ENCODE results near the gene RAB8A. TPM values are rescaled to one million over a fixed set of nuclear protein-coding genes. Genes with fewer than 3 reads are reported as not detected.
A peak's percentile ranks its signal among the peaks of the same experiment; 100 is the strongest.
"Not testable (repeated sequence)": the region's sequence is repeated elsewhere in the genome, so short reads cannot be mapped to it uniquely, and the experiment has no call there.

The RAB8A gene
- total RNA-seq, 1 experiment from 2014 or later: 28.4 TPM

DNA sequence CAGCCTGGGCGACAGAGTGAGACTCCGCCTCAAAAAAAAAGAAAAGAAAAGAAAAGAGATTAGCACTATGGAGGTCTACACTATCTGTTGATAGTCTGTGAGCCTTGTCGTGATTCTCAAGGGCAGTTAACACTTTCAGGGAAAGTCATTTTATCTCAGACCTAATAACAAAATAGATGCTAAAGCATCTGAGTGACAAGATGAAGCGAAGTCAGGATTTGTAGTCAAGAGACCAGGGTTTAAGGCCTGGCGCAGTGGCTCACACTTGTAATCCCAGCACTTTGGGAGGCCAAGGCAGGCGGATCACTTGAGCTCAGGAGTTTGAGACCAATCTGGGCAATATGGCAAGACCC is 13.3 kb upstream of the RAB8A start:
- in situ Hi-C loops (cut with HindIII; ENCODE audit: low pct_unique_long_range_greater_than_20kb, low sequenced_read_pairs): no loop called here
- no peak for DNase-seq (ENCODE audit: low read depth, low spot score)

DNA sequence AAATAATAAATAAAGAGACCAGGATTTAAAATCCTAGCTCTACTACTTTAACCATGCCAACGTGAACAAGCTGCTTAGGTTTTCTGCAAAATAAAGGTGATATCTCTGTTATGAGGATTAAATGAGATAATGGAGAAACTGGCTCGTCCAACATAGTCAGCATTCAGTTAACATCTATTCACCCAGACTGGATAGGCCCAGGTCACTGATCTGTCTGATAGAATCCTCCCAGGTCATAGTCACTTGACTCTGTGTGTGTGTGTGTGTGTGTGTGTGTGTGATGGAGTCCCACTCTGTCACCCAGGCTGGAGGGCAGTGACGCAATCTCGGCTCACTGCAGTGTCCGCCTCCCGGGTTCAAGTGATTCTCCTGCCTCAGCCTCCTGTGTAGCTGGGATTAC is 12.9 kb upstream of the RAB8A start:
- in situ Hi-C loops (cut with HindIII; ENCODE audit: low pct_unique_long_range_greater_than_20kb, low sequenced_read_pairs): no loop called here
- no peak for DNase-seq (ENCODE audit: low read depth, low spot score)

DNA sequence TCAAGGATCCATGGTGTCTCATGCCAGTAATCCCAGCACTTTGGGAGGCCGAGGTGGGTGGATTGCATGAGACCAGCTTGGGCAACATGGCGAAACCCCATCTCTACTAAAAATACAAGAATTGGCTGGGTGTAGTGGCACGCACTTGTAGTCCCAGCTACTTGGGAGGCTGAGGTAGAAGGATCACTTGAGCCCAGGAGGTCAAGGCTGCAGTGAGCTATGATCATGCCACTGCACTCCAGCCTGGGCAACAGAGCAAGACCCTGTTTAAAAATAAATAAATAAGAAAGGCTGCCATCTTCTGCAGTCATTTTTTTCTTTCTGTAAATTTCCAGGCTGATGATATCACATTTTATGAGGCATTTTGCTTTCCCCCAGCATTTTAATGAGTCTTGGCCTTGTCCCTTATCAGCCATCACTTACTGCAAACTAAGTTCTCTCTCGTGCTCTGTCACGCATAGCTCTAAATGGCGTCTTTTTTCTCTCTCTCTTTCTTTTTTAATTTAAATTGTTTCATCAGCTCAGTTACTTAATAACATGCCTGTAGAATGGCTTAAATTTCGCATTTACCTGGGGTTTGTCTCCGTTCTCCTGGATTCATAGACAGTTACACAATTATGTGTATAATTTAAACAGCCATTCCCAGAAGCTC is 12.2 kb upstream of the RAB8A start:
- in situ Hi-C loops (cut with HindIII; ENCODE audit: low pct_unique_long_range_greater_than_20kb, low sequenced_read_pairs); DNase-seq (ENCODE audit: low read depth, low spot score): not testable (repeated sequence)

DNA sequence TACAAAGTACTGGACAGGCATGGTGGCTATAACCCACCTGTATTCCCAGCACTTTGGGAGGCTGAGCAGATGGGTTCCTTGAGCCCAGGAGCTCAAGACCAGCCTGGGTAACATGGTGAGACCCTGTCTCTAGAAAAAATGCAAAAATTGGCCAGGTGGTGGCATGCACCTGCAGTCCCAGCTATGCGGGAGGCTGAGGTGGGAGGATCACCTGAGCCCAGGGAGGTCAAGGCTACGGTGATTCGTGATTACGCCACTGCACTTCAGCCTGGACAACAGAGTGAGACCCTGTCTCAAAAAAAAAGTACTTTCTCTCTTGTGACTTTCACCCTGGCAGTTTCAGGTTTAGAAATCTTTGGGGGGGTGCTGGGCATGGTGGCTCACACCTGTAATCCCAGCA is 11.2 kb upstream of the RAB8A start:
- no peak for DNase-seq (ENCODE audit: low read depth, low spot score)
- in situ Hi-C loops (cut with HindIII; ENCODE audit: low pct_unique_long_range_greater_than_20kb, low sequenced_read_pairs): no loop called here

DNA sequence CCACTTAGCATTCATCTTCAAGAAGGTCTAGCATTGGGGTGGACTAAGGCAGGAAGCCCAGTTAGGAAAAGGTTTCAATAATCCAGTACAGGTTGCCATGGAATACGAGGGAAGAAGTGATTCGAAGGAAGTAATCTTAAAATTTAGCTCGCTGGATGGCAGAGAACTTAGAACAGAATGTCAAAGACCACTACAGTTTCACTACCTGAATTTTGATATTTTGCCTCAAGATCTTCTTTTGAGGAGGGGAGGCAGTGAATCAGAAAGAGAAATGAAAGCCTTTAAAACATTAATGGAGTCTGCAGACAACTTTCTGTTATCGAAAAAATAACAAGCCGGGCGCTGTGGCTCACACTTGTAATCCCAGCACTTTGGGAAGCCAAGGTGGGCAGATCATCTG is 7.0 kb upstream of the RAB8A start:
- in situ Hi-C loops (cut with HindIII; ENCODE audit: low pct_unique_long_range_greater_than_20kb, low sequenced_read_pairs): no loop called here
- DNase-seq (ENCODE audit: low read depth, low spot score): no peak

DNA sequence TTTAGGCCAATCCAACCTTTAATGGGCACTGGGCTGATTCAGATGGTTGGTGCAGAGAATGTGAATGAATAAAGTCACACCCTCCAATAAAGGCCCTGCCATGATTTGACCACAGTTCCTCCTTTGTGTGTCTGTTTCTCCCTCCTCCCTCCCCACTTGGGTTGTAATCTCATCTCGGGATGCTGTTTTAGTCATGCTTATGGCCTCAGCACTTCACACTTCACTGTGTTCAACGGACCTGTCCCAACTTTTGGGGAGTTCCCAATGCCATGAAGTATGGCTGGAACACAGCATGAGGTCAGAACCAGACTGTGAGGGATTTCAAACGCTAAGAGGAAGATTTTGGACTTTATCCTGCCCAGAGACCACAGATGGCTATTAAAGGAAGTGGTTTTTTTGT is 5.6 kb upstream of the RAB8A start:
- in situ Hi-C loops (cut with HindIII; ENCODE audit: low pct_unique_long_range_greater_than_20kb, low sequenced_read_pairs): no loop called here
- DNase-seq (ENCODE audit: low read depth, low spot score): peak; percentile 46

DNA sequence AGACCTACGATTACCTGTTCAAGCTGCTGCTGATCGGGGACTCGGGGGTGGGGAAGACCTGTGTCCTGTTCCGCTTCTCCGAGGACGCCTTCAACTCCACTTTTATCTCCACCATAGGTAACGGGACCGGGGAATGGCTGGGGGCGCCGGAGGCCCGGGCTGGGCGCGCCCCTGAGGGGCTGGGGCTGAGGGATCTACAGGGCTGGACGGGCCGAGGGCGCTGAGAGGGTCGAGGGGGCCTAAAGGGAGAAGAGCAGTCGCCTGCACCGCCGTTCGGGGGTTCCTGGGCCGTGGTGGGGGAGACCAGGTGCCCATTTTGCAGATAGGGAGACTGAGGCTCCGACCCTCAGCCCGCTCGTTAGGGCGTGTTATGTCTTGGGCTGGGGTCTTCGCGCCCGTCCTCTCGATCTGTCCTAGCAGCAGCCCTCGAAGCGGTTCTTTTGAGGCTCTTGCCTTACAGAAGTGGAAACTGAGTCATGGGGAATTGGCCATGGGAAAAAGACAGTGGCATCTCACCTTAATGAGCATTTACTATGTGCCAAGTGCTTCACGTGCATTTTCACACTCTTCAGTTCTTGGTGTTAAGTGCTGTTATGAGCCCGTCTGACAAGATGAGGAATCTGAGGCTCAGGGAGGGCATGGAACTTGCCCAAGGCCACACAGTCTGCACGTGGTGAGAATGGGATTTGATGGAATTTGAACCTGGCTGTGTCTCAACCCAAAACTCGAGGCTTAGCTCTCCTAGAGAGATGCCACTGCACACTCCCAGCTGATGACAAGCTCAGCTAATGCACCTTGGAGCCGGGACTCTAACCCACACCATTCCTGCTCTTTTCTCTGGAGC is 442 bp downstream of the RAB8A start:
- DNase-seq (ENCODE audit: low read depth, low spot score): no peak
- in situ Hi-C loops (cut with HindIII; ENCODE audit: low pct_unique_long_range_greater_than_20kb, low sequenced_read_pairs): no loop called here

DNA sequence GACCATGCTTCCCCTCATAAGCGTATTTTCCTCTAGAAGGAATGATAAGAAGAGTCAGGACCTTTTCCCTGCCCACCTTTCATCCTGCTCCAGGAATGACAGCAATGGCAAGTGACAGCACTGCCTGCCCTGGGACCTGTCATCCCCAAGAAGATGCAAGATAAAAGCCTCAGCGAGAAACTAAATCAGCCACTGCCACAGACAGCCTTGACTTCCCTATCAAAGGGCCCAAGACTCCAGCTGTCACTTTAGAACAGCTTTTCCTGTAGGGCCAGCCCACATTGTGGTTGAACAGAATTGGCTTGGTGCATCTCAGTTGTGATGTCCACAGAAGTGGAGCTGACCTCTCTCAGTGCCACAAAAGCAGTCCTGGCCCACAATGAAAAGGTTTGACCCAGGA is 1.1 kb downstream of the RAB8A start:
- in situ Hi-C loops (cut with HindIII; ENCODE audit: low pct_unique_long_range_greater_than_20kb, low sequenced_read_pairs): no loop called here

DNA sequence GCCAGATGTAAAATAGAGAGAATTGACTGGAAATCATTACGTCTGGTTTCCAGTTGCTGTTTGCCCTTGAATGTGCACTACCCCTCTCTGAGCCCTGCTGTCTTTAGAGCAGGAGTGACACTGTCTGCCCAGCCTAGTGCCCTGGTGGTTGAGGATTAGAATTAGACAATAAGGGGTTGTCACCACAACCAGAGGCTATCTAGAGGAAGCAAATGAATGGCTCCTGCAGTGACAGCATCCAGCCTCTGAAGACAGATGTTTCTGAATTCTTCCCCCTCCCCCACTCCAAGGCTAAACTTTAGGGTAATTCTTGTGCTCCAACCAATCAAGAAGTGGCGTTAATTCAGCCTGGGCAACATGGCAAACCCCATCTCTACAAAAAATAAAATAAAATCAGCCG is 2.0 kb downstream of the RAB8A start:
- no peak for DNase-seq (ENCODE audit: low read depth, low spot score)
- in situ Hi-C loops (cut with HindIII; ENCODE audit: low pct_unique_long_range_greater_than_20kb, low sequenced_read_pairs): no loop called here

More for the DNA sequence above, 1.1 kb downstream of the RAB8A start:
- no peak for DNase-seq (ENCODE audit: low read depth, low spot score)

DNA sequence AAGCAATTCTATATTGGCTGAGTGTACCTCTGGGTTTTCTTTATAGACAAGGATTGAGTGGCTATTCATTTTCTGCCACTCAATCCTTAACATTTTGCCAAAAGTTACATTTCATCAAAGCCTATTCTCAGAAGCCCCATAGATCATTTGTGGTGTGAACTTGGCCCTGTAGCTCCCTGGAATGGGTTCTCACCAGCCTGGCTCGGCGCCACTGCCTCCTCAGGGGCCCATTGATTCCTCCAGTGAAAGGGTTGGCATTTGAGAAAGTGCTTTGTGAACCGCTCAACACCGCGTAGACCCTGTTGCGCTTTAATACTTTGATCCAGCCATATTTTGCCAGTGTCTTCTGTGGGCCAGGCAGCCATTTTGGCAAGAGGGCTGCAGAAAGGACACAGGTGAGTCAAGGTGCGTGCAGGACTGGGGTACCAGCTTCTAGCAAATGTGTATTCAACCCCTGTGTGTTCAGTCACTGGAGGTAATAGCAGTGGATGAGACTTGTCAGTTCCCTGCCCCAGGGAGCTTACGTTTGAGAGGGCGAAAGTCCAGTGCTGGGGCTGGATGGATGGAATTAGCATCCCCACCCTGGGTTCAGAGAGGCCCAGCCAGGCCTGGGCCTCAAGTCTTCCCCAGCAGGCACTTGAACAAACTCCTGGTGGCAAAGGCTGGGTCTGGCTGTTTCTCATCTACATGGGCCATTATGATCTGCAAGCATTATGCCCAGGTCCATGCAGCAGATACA is 3.8 kb downstream of the RAB8A start:
- in situ Hi-C loops (cut with HindIII; ENCODE audit: low pct_unique_long_range_greater_than_20kb, low sequenced_read_pairs): no loop called here
- DNase-seq (ENCODE audit: low read depth, low spot score): no peak

DNA sequence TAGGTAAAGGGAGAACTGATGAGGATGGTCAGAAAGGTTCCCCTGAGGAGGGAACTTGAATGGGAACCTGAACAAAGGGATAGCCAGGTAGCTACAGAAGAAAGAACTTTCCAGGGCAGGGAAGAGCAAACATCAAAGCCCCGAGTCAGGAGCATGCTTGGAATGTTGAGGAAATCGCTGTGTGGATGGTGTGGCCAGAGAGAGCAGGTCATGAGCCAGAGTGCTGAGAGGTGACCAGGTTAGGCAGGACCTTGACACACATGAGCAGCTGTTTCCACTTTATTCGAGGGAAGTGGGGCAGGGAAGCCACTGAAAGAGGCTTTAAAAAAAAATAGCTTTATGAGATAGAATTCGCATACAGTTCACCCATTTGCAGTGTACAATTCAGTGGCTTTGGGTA is 4.4 kb downstream of the RAB8A start:
- in situ Hi-C loops (cut with HindIII; ENCODE audit: low pct_unique_long_range_greater_than_20kb, low sequenced_read_pairs): no loop called here
- no peak for DNase-seq (ENCODE audit: low read depth, low spot score)

DNA sequence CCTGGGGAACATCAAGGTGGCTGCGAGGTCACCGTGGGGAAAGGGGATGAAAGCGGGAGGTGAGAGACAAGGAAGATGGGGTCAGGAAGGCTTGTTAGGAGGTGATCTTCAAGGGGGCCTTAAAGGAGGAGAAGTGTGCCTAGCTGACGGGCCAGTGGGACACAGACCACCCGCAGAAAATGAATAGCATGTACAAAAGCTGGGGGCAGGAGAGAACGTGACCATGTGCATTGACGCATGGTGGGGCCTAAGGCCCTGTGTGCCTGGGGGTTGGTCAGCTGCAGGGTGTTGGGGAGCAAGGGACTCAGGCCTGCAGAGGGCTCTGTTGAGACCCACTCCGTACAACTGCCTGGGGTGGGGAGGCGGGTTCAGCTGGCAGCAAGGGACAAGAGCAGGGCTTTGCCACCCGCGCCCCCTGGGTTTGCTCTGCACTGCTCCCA is 5.9 kb downstream of the RAB8A start:
- no peak for DNase-seq (ENCODE audit: low read depth, low spot score)
- in situ Hi-C loops (cut with HindIII; ENCODE audit: low pct_unique_long_range_greater_than_20kb, low sequenced_read_pairs): no loop called here

DNA sequence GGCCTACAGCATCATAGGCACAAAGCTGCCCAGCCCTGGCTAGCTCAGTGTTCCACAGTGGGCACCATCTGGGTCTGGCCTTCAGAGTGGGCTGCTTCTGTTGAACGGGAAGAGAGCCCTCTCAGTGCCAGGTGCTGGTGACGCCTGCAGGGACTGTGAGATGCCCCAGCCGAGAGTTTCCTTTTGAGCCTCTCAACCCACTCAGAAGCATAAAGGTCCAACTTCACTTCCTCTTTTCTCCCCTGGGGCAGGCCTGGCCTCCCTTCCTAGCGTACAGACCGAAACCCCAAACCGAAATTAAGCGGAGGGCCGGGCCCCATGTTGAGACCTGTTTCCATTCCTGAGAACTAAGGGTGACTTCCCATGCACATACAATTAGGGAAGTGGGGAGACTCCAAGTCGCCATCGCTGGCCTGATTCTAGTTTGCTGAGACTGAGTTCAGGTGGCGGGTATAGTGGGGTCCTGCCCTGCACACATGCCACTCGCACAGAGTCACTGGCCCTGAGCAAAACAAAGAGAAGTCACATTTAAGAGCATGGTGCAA is 6.9 kb downstream of the RAB8A start:
- no peak for DNase-seq (ENCODE audit: low read depth, low spot score)
- in situ Hi-C loops (cut with HindIII; ENCODE audit: low pct_unique_long_range_greater_than_20kb, low sequenced_read_pairs): no loop called here

DNA sequence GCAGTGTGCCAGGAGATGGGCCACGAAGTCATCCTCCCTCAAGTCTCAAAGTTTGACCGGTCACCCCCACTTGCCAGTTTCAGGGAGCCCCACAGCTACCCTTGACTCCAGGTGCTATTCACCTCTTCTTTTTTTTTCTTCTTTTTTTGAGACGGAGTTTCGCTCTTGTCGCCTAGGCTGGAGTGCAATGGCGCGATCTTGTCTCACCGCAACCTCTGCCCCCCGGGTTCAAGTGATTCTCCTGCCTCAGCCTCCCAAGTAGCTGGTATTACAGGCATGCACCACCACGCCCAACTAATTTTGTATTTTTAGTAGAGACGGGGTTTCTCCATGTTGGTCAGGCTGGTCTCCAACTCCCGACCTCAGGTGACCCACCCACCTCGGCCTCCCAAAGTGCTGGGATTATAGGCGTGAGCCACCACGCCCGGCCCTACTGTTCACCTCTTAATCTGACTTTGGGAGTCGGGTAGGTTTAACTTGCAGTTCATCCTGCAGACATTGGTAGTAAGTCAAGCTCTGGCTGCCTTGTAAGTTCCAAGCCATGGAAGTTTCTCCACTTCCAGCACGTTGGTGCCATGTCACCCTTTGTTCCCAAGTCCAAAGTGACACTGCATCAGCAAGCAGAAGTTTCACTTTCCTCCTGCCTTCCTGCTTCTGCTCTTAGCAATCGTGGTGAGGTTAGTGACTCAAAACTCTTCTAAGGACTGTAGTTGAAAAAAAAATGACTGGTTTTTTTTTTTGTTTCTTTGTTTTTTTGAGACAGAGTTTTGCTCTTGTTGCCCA is 7.6 kb downstream of the RAB8A start:
- DNase-seq (ENCODE audit: low read depth, low spot score); in situ Hi-C loops (cut with HindIII; ENCODE audit: low pct_unique_long_range_greater_than_20kb, low sequenced_read_pairs): not testable (repeated sequence)

DNA sequence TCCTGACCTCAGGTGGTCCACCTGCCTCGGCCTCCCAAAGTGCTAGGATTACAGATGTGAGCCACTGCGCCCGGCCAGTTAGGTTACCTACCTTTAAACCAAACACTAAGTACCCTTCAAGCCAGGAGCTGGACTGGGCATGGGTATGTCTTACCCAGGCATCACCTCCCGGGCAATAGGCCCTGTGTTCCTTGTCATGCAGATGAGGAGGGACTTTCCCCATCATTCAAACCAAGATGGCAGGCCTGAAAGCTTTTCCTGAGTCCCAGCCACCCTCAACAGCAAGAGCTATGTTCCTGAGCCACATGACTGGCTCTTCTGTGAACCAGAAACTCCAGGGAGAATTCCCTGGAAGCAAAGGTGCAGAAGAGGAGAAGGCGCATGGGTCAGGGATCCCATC is 9.5 kb downstream of the RAB8A start:
- in situ Hi-C loops (cut with HindIII; ENCODE audit: low pct_unique_long_range_greater_than_20kb, low sequenced_read_pairs): no loop called here
- DNase-seq (ENCODE audit: low read depth, low spot score): no peak

DNA sequence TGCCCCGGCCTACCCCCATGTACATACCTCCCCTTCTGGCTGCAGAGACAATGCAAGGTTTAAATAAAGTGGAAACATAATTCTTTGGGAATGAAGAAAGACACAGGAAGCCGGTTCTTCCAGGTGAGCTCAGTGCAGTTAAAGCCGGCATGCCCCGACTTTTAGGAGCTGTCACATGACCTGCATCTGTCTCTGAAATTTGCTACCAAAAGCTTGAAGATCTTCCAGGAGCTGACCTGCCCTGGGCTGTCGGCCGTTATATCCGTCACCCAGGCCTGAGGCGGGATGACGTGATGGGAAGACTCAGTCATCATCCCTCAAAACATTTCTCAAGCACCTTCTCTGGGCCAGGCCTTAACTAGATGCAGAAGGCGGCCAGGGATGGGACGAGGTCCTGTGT is 10.3 kb downstream of the RAB8A start:
- in situ Hi-C loops (cut with HindIII; ENCODE audit: low pct_unique_long_range_greater_than_20kb, low sequenced_read_pairs): no loop called here

DNA sequence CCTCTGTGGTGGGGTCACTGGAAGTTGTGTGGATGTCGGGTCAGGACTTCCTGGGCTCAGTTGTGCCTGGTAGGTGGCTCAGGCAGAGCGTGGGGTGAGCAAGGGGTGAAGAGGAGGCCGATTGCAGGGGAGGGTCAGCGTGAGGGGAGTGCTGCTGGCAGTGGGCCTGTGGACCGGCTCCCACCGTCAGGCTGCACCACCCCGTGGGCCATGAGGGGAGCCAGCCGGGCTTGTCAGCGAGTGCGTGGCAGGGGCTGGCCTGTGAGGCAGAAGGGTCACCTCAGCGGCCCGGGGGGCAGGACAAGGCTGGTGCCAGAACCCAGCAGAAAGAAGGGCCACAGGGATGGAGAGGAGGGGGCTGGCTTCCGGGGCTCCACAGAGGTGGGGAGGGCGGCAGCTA is 13.3 kb downstream of the RAB8A start:
- in situ Hi-C loops (cut with HindIII; ENCODE audit: low pct_unique_long_range_greater_than_20kb, low sequenced_read_pairs): no loop called here
- no peak for DNase-seq (ENCODE audit: low read depth, low spot score)

More for the DNA sequence above, 10.3 kb downstream of the RAB8A start:
- DNase-seq (ENCODE audit: low read depth, low spot score): no peak

Measured in SK-MEL-5 (cell line).